COLO829 (cell line): ENCODE data around the gene ZNF804B.

Experiments used
- DNase-seq: peaks from one replicate; pipeline ENCODE4 v3.0.0; 2012; ENCODE audit warnings: low spot score

The ZNF804B gene

GRCh38 chr7:88759230-88760135, at the start of gene ZNF804B:
TSS of gene ZNF804B (plus strand) at chr7:88759700. CDS start at chr7:88759977, 277 bp downstream.
- no peak for DNase-seq

- DNase-seq, result no peak
Measured at GRCh38 chr7:88735920-88736319, 23.6 kb upstream of the ZNF804B start.

GRCh38 chr7:88737632-88738031, 21.9 kb upstream of the ZNF804B start:
- no peak for DNase-seq

GRCh38 chr7:88746126-88746525, 13.4 kb upstream of the ZNF804B start:
- no peak for DNase-seq

GRCh38 chr7:88756802-88757201, 2.7 kb upstream of the ZNF804B start:
- DNase-seq, result no peak

GRCh38 chr7:88757371-88757770, 2.1 kb upstream of the ZNF804B start:
- no peak for DNase-seq

- peak; percentile 32 for DNase-seq
Measured at GRCh38 chr7:88758381-88759229, 895 bp upstream of the ZNF804B start.

- DNase-seq, result no peak
Measured at GRCh38 chr7:88760136-88760515, 626 bp downstream of the ZNF804B start.

- no peak for DNase-seq
Measured at GRCh38 chr7:88761779-88762178, 2.3 kb downstream of the ZNF804B start.

GRCh38 chr7:88771417-88771816, 11.9 kb downstream of the ZNF804B start:
- DNase-seq, result no peak

GRCh38 chr7:88772776-88773175, 13.3 kb downstream of the ZNF804B start:
- DNase-seq, result no peak

- DNase-seq, result no peak
Measured at GRCh38 chr7:88775838-88776237, 16.3 kb downstream of the ZNF804B start.

GRCh38 chr7:88787777-88788176, 28.3 kb downstream of the ZNF804B start:
- no peak for DNase-seq

GRCh38 chr7:88789480-88790064, 30.1 kb downstream of the ZNF804B start:
- DNase-seq, result peak; percentile 35

- no peak for DNase-seq
Measured at GRCh38 chr7:88791891-88792290, 32.4 kb downstream of the ZNF804B start.

GRCh38 chr7:88792361-88792760, 32.9 kb downstream of the ZNF804B start:
- no peak for DNase-seq

GRCh38 chr7:88795553-88795952, 36.1 kb downstream of the ZNF804B start, which contains the start of gene TEX47:
TSS of gene TEX47 (minus strand) at chr7:88795737. CDS start at chr7:88794942, 795 bp downstream.
- no peak for DNase-seq

GRCh38 chr7:88801046-88801445, 41.5 kb downstream of the ZNF804B start:
- DNase-seq, result no peak

- DNase-seq, result no peak
Measured at GRCh38 chr7:88806280-88807037, 47.0 kb downstream of the ZNF804B start.

GRCh38 chr7:88818552-88818951, 59.1 kb downstream of the ZNF804B start:
- DNase-seq, result no peak

- no peak for DNase-seq
Measured at GRCh38 chr7:88826222-88826621, 66.7 kb downstream of the ZNF804B start.
